Hypothalamus (tissue), 51 donors: Measurements from ENCODE around the gene SCLT1.

Experiments
- DNase-seq, 51 donors: peaks; one replicate each; lab custom pipeline; 2025; lab: John Stamatoyannopoulos, UW

SCLT1 gene

GRCh38 chr4:128879971-128880370 is 213.4 kb downstream of the SCLT1 start:
- no peak for DNase-seq

- no peak for DNase-seq
Observed at GRCh38 chr4:128879283-128879682, 214.1 kb downstream of the SCLT1 start.

- no peak for DNase-seq
Observed at GRCh38 chr4:128877934-128878333, 215.4 kb downstream of the SCLT1 start.

- DNase-seq = no peak
Observed at GRCh38 chr4:128876200-128876599, 217.1 kb downstream of the SCLT1 start.

GRCh38 chr4:128871948-128872347 is 221.4 kb downstream of the SCLT1 start:
- no peak for DNase-seq

- no peak for DNase-seq
Observed at GRCh38 chr4:128869776-128870509, 223.4 kb downstream of the SCLT1 start.

- no peak for DNase-seq
Observed at GRCh38 chr4:128868758-128869157, 224.6 kb downstream of the SCLT1 start.

- DNase-seq = no peak
Observed at GRCh38 chr4:128866691-128867090, 226.6 kb downstream of the SCLT1 start.

GRCh38 chr4:128866269-128866668 is 227.1 kb downstream of the SCLT1 start:
- no peak for DNase-seq

- DNase-seq = no peak
Observed at GRCh38 chr4:128865132-128865531, 228.2 kb downstream of the SCLT1 start.

- peak in 50 of 51 donors; percentile 3 to 85 (median 53) for DNase-seq
Observed at GRCh38 chr4:128863312-128864075, 229.8 kb downstream of the SCLT1 start.

- peak in 1 of 51 donors; percentile 44 for DNase-seq
Observed at GRCh38 chr4:128862608-128863311, 230.6 kb downstream of the SCLT1 start.

- no peak for DNase-seq
Observed at GRCh38 chr4:128861856-128862518, 231.4 kb downstream of the SCLT1 start.

- DNase-seq = peak in 6 of 51 donors; percentile 3 to 33 (median 7)
Observed at GRCh38 chr4:128859887-128860677, 233.3 kb downstream of the SCLT1 start.

GRCh38 chr4:128858879-128859671 is 234.3 kb downstream of the SCLT1 start:
- DNase-seq = no peak

- no peak for DNase-seq
Observed at GRCh38 chr4:128856246-128856645, 237.1 kb downstream of the SCLT1 start.

- DNase-seq = no peak
Observed at GRCh38 chr4:128855621-128856020, 237.7 kb downstream of the SCLT1 start.

GRCh38 chr4:128854433-128854832 is 238.9 kb downstream of the SCLT1 start:
- DNase-seq = no peak

GRCh38 chr4:128853741-128854140 is 239.6 kb downstream of the SCLT1 start:
- DNase-seq = no peak
